GM19239 (cell line): ENCODE results near the gene ANKRD60.
A peak's percentile ranks its signal among the peaks of the same experiment; 100 is the strongest.

Experiments used
- DNase-seq: peaks from one replicate; pipeline ENCODE4 v3.0.0; 2011; ENCODE audit warnings: low spot score; ENCODE audit not compliant: insufficient read length
- FAIRE-seq: peaks from 2 replicates; lab custom pipeline; 2011; peaks lifted over from hg19 to GRCh38; lab: Jason Lieb, UNC

Gene ANKRD60

GRCh38 chr20:58198384-58198783 lies 30.1 kb downstream of the ANKRD60 start:
- FAIRE-seq (no peak), DNase-seq (no peak)

DNA sequence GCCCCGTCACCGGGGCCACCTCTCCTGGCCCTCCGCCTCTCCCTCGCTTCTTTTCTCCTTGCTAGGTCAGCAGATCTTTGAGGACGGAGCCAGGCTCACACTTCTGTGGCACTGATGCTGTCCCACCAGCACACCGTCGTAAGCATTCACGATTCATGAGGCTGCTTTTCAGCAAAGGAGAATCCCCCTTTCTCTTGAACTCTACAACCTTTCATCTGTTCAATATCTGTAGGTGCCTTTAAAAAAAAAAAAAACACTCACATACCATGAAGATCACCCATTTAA lies 31.3 kb downstream of the ANKRD60 start:
- FAIRE-seq (no peak), DNase-seq (no peak)

GRCh38 chr20:58196402-58197184 lies 31.9 kb downstream of the ANKRD60 start:
- no peak for FAIRE-seq
- no peak for DNase-seq

DNA sequence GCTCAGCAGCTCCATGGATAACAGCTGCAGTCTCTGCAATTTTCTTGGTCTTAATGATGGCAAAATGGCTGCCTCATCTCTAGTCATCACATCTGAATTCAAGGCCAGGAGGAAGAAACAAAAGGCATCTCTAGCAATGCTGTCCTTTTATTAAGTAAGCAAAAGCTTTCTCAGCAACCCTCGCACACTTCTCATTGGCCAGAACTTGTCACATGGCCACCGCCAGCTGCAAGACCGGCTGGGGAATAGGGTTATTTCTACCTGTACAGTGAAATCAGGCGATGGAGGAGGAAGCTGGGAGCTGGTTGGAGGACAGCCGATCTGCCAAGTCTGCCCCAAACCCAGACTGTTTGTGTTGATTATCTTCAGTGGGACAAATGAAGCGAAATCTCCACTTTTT lies 33.4 kb downstream of the ANKRD60 start:
- FAIRE-seq = no peak
- DNase-seq = no peak

DNA sequence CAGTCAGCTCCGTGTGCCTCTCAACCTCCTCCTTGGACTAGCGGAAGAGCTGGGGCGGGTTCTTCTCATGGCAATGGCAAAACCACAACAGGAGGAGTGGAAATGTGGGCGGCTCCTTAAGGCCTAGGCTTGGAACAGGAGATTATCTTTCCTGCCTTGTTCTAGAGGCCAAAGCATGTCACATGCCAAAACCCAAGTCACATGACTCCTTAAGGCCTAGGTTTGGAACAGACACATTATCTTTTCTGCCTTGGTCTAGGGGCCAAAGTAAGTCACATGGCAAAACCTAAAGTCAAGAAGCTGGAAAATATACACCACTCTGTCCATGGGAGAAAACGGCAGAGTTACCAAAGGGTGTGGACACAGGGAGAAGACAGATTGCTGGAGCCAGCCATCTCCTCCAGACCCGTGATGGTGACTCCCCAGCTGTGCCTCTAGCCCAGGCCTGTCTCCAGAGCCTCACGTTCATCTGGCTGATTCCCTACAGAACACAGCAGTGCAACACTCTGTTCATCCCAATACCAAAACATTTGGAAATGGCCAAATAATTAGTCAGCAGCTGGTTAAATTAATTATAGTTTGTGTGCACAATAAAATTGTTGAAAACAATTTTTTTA lies 34.2 kb downstream of the ANKRD60 start:
- FAIRE-seq (no peak), DNase-seq (no peak)

- FAIRE-seq (no peak), DNase-seq (no peak)
Measured at GRCh38 chr20:58192567-58192966, 35.9 kb downstream of the ANKRD60 start.

GRCh38 chr20:58192065-58192464 lies 36.4 kb downstream of the ANKRD60 start:
- DNase-seq (no peak), FAIRE-seq (no peak)

DNA sequence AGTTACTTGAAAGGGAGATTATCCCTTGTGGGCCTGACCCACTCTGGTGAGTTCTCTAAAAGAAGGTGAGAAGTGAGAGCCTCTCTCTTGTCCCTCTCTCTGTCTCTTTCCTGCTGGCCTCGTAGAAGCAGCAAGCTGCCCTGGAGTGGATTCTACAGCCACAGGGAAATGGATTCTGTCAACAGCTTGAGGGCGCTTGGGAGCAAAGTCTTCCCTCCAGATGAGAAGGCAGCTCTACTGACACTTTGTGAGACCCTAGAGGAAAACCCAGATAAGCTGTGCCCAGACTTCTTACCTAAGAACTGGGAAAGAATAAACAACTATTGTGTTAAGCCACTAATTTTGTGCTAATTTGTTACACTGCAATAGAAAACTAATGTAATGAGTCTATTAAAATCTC lies 39.9 kb downstream of the ANKRD60 start:
- no peak for FAIRE-seq
- no peak for DNase-seq

- no peak for DNase-seq
- FAIRE-seq = no peak
Measured at GRCh38 chr20:58184984-58185383, 43.5 kb downstream of the ANKRD60 start.

DNA sequence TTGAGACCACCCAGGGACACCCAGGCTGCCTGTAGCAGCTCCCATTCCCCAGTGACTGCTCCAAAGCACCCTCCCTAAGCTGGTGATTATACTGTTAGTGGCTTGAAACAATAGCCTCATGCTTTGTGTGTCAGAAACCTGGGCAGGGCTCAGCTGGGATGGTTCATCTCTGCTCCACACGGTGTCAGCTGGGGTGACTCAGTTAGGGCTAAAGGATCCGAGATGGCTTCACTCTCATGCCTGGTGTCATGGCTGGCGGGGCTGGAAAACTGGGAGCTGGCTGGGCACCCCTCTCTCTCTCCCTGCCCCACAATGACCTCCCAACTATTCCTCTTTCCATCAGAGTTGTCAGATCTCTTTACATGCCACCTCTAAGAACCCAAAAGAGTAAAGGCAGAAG lies 44.4 kb downstream of the ANKRD60 start:
- FAIRE-seq = no peak
- DNase-seq = no peak

- DNase-seq (no peak), FAIRE-seq (no peak)
Measured at GRCh38 chr20:58182521-58183140, 45.8 kb downstream of the ANKRD60 start.

DNA sequence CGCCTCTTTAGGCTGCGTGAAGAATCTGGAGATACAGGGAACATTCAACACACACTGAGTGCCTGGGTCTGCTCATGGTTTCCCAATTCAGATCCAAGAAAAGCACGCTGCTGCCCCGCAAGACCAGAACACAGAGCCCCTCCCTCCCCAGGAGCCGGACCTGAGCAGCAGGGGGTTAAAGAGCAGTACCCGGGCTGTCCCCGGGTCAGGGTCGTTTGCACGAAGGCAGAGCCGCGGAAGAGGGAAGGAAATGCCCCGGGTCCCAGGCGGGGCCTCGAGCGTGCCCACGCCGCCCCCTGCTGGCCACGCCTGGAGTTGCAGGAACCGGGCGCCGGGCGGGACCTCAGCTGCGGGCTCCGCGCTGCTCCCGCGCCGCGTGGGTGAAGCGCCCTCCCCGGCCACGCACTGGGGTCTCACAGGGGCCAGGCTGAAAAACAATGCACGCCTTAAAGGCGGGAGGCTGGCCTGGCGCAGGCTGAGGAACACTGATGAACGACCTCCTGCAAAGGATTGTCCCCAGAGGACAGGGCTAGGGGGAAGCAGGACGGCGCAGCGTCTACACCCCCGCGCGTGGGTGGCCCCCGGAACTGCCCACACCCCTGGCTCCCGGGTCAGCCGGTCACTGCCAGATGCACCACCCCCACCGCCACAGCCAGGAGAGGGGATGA lies 48.9 kb downstream of the ANKRD60 start:
- FAIRE-seq (no peak), DNase-seq (peak; percentile 76)

DNA sequence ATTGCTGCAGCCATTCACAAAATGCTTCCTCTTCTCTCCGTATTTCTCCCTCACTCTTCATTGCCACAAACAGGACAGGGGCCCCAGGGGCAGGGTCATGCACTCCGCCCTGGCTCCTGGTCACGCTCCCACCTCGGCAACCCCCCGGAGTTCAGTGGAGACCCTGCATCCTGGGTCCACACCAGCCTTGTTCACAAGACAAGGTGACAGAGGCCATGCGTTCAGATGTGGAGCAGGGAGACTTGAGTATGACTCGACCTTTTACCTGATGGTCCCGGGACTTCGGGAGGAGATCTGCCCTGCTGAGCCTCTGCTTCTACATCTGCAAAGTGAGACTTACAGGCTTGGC lies 49.4 kb downstream of the ANKRD60 start:
- no peak for DNase-seq
- FAIRE-seq = no peak

- DNase-seq (no peak), FAIRE-seq (no peak)
Measured at GRCh38 chr20:58177799-58178198, 50.7 kb downstream of the ANKRD60 start.

GRCh38 chr20:58175836-58176235 lies 52.6 kb downstream of the ANKRD60 start:
- DNase-seq = no peak
- FAIRE-seq = no peak

DNA sequence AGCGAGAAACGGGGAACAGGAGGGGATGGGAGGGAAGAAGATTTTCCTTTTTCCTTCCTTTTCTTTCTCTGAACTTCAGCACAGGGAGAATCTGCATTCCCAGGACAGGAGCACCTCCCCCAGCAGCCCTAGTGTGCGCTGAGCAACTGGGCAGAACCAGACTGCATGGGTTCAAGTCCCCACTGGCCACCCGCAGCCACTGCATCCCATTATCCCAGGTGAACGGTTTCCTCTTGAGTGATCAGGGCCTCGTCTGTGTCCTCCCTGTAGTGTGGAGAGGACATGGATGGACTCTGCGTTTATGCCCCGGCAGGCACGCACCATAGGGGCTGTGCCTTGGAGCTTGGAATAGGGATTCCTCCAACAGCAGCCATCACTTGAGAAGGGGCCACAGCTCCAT lies 53.0 kb downstream of the ANKRD60 start:
- no peak for FAIRE-seq
- no peak for DNase-seq

DNA sequence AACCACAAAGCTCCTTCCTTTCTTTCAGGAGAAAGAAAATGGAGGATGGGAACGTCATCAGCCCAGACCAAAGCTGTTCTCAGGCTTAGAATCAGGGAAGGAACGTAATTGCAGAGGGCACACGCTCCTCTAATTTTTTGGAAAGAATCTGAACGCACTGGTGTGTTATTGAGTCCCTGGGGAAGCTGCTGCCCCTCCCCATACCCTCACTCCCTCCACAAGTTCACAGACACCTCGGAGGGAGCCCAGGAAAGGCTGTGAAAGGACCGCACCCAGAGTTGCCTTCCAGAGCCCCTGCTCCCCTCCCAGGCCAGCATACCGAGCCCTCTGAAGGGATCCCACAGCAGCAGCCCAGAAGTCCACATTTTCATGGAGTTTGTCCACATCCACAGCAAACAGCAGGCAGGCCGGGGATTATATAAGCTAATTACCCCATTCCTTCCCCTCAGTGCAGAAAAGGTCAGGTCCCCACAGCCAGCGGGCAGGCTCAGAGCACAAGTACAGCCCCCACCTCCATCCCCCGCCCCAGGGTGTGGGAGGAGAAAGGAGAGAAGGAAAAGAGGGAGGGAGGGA lies 53.7 kb downstream of the ANKRD60 start:
- FAIRE-seq (no peak), DNase-seq (no peak)

GRCh38 chr20:58173930-58174707 lies 54.3 kb downstream of the ANKRD60 start:
- FAIRE-seq = no peak

GRCh38 chr20:58173091-58173490 lies 55.4 kb downstream of the ANKRD60 start:
- no peak for FAIRE-seq
- no peak for DNase-seq

More at GRCh38 chr20:58173930-58174707, 54.3 kb downstream of the ANKRD60 start:
- no peak for DNase-seq

GRCh38 chr20:58171796-58172425 lies 56.5 kb downstream of the ANKRD60 start:
- no peak for DNase-seq

More at GRCh38 chr20:58171796-58172425, 56.5 kb downstream of the ANKRD60 start:
- FAIRE-seq = no peak
